Smooth muscle cell of the brain vasculature (primary cell): ENCODE data around the gene FOXN3.

Source experiments
- DNase-seq: peaks from one replicate; pipeline ENCODE4 v3.0.0-alpha.2; 2012; ENCODE audit warnings: low read depth, low spot score

The FOXN3 gene

DNA sequence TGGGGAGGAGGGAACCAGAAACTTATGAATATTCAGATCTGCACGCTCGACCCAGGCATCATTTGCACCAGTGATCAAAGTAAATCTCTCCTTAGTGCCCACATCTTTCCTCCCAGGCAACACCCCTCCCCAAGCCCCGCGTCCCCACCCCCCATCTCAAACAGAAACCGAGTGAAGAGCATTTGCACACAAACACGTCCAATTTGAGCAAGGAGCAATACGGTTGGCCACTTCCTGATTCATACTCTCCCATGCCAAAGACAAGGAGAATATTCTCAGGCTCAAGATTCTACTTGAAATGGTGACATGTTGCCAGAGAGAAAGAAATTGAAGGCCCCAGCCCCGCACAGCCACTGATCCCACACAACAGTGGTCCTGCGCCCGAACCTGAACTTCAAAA is 7.1 kb downstream of the FOXN3 start:
- DNase-seq, result no peak

GRCh38 chr14:89408907-89409700 is 7.9 kb downstream of the FOXN3 start:
- no peak for DNase-seq

- no peak for DNase-seq
These were observed 9.2 kb downstream of the FOXN3 start for GRCh38 chr14:89407856-89408255.

GRCh38 chr14:89406941-89407340 is 10.1 kb downstream of the FOXN3 start:
- no peak for DNase-seq

DNA sequence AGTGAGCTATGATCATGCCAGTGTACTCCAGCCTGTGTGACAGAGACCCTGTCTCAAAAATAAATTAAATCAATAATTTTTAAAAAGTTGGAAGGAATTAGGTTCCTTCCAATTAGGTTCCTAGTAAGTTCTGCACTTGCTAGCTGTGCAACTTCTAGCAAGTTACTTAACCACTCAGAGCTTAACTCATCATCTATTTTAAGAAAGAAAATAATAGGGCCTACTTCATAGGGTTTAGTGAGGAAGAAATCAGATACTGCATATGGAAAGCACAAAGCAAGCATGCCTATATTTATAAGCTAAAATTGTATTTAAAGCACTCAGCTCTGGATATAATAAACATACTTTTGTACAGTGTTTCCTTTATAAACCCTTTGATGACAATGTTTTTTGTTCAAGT is 10.7 kb downstream of the FOXN3 start:
- no peak for DNase-seq

- no peak for DNase-seq
These were observed 11.3 kb downstream of the FOXN3 start for GRCh38 chr14:89405712-89406111.

DNA sequence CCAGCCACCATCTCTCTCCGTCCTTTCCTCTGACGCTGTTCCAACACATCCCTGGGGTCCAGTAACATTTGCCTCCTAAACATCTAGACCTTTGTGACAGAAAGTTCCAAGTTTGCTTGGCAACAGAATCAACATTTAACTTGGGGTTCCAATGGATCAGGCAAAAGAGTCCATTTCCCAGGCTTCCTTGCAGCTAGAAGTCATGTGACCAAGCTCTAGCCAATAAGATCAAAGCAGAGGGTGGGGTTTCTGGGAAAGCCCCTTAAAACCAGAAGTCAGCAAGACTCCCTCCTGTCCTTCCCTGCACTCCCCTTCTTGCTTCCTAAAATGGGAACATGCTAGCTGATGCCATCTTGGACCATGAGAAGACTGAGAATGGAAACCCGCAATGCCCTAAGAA is 14.7 kb downstream of the FOXN3 start:
- no peak for DNase-seq

GRCh38 chr14:89401761-89402160 is 15.3 kb downstream of the FOXN3 start:
- DNase-seq, result no peak

GRCh38 chr14:89401241-89401640 is 15.8 kb downstream of the FOXN3 start:
- DNase-seq, result no peak

DNA sequence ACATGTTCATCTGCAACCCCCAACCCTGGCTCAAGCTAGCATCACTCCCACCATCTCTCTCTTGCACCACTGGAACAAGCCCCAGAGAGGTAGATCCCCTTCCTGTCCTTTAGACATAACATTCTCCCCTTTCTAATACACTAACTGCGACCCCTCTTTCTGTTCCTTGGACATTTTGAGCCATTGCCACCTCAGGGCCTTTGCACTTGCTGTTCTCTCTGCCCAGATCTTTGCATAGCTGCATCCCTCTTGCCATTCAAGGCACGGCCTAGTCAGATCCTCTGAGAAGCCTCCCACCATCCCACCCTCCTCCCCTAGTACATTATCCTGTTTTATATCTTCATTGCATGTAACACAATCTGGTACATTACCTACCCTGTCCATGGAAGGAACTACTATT is 16.5 kb downstream of the FOXN3 start:
- DNase-seq, result no peak

- no peak for DNase-seq
These were observed 17.4 kb downstream of the FOXN3 start for GRCh38 chr14:89399594-89400068.

DNA sequence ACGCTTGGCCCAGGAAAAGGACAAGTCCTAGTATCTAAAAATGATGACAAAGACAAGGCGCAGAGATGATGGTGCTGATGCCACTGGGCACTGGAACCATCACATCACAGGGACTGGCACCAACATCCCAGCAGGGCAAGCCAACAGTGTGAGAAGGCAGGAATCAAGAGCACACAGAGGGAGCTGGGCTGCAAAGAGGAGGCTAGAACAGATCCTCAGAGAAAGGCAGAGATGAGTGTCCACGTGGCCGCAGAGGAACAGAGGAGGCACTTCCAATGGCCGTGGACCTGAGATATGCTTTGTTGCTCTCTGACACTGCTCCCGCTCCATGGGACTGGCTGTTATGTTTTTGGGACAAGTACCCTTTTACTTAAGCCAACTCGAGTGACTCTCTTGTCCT is 17.9 kb downstream of the FOXN3 start:
- DNase-seq, result no peak

GRCh38 chr14:89397569-89398230 is 19.3 kb downstream of the FOXN3 start:
- no peak for DNase-seq

- no peak for DNase-seq
These were observed 22.1 kb downstream of the FOXN3 start for GRCh38 chr14:89394972-89395371.

- no peak for DNase-seq
These were observed 23.7 kb downstream of the FOXN3 start for GRCh38 chr14:89393222-89393745.

DNA sequence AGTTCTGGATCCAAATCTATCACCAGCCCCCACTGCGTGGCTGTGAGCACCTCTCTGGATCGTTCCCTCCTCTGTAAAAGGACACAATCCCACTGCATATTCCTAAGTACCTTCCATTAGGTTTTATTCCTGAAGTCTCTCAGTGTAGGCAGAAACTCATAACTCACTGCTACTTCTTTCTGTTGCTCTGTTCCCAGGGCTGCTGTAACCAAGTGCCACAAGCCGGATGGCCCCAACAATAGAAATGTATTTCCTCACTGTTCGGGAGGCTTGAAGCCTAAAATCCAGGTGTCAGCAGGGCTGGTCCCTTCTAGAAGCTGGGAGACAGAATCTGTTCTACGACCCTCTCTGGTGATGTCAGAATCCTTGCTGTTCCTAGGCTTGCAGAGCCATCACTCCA is 24.9 kb downstream of the FOXN3 start:
- DNase-seq, result no peak

DNA sequence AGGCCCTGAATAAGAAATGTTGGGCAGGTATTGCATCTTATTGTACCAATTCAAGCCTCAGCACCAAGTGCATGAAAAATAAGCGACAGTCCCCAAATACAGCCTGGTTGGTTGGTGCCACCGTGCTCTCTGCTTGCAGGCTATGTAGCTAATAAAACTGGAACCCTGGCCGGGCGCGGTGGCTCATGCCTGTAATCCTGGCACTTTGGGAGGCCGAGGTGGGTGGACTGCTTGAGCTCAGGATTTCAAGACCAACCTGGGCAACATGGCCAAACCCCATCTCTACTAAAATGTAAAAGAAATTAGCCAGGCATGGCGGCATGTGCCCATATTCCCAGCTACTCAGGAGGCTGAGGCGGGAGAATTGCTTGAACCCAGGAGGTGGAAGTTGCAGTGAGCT is 25.5 kb downstream of the FOXN3 start:
- DNase-seq, result no peak

- DNase-seq, result no peak
These were observed 25.9 kb downstream of the FOXN3 start for GRCh38 chr14:89391123-89391522.

DNA sequence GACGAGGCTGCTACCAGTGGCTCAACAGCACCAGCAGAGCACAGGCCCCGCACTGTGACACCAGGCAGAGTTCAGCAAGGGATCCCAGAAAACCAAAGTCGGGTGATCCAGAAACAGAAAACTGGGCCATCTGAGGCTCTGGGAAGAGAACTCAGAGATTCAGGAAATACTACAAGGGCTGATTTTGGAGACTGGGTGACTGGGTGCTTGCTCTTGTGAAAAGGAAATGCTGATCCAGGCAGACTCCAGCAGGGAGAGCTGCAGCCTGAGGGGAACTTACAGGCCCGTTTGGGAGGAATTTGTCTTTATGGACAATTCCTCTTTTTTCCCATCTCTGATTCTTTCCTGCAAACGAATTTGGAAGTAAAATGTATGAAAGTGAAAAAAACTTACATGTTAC is 28.2 kb downstream of the FOXN3 start:
- DNase-seq, result no peak

- no peak for DNase-seq
These were observed 28.9 kb downstream of the FOXN3 start for GRCh38 chr14:89387922-89388685.

DNA sequence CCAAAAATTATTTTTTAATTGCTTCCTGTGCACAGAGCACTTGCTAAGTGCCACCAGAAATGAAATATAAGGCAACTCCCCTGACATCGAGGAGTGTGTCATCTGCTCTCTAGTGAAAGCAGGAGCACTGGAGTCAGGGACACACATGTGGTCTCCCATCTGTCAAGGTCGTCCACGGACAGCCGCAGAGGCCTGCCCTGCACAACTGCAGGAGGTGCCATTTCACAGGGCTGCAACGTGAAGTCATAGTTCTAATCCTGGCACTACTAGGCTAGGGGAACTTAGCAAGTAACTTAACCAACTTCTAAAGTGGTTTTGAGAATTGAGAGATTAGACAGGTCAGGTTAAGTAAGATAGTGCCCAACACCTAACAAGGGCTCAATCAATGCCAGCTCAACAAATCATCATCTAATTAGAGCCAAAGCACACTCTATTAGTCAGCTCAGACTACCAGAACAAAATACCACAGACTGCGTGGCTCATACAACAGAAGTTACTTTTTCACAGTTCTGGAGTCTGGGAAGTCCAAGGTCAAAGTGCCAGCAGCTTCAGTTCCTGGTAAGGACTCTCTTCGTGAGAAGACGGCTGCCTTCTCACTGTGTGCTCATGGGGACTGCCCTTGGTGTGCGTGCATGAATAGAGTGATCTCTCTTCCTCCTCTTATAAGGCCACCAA is 30.7 kb downstream of the FOXN3 start:
- DNase-seq, result no peak

DNA sequence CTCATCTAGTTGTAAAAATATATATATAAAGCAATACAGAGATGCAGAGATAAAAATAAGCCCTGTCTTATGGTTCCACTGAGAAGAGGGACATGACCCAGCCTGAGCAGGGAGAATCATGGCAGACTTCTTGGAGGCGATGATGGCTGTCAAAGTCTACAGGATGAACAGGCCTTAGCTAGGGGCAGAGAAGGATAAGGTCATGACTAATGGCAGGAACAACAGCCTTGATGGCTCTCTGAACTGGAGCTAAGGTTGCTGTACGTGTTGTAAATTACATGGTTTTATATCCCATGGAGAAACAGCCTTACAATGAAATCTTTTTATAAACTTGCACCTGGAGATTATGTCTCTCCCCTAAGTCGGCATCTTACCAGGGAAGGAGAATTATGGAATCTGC is 32.4 kb downstream of the FOXN3 start:
- no peak for DNase-seq
